Cerebellar nuclear complex (tissue), 1 donor: ENCODE measurements around the gene GXYLT2.
"Not testable (repeated sequence)": the region's sequence is repeated elsewhere in the genome, so short reads cannot be mapped to it uniquely, and the experiment has no call there.

Experiments
- DNase-seq, 2 experiments: peaks; one replicate each; lab custom pipeline; 2025; lab: John Stamatoyannopoulos, UW

The GXYLT2 gene

DNA sequence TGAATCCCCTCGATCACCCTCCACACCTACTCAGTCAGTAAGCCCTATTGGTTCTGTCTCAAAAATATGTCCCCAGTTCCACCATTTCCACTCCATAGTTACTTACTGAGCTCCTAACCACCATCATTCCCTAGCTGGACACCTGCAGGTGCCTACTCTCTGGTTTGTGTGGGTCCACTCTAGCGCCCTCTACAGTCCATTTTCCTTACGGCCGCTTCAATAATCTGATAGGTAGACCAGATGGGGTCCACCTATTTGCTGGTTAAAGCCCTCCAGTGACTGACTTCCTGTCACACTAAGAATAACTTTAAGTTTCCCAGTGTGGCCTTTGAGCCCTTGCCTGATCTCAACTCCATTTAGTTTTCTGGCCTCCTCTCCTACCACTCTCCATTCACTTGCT lies 5.0 kb downstream of the GXYLT2 start:
- DNase-seq = no peak

DNA sequence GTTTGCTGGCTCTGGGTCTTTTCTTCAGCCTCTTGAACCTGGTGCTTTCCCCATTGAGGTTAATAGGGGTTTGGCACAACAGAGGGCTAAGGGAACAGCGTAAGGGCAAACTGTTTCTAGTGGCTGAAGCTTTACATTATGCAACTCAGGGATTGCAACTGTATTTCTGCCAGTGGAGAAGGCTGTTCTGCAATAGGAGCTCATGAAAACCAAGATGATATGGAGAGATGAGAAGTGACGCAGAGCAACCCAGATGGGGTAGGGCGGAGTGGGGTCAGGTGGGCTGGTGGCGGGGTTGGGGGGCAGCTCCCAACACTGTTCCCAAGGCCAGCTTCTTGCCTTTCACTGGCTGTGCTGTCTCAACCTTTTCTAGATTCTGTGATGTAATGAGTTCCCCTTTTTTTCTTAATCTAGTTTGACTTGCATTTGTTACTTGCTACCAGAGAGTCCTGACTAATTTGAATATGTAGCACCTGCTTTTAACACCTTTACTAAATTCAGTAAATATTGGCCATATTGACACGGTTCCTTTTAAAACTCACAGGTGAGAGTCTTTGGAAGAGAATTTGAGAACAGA lies 7.2 kb downstream of the GXYLT2 start:
- no peak for DNase-seq

DNA sequence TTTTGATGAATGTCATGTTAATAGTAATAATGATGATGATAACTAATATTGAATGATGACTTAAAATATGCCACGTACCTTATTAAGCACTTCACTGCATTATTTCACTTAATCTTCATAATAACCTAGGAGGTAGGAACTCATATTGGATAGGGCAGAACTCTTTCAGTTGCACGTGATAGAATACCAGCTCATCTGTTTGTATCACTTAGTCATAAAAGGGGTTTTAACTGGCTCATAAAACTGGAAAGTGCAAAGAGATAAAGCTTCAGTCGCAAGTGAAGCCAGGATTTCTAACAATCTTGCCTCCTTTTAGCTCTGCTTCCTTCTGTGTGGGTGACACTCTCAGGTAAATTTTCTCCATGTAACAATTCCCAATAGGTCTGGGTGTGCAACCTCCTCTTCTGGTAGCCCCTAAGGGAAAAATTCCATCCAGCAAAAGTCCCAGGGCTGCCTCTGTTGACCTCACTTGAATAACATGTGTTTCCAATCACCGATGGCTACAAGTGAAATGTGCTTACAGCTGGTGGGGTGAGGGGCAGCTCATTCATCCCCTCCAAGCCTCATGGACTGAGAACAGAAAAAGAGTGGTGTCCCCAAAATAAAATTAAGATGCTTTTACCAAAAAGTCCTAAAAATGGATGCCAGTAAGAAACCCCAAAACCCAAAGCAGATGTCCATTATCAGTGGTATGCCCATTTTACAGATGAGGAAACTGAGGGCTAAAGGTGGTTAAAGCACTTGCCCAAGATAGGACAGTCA lies 9.3 kb downstream of the GXYLT2 start:
- DNase-seq = no peak

- DNase-seq = no peak
Measured at GRCh38 chr3:72897758-72898007, 9.8 kb downstream of the GXYLT2 start.

DNA sequence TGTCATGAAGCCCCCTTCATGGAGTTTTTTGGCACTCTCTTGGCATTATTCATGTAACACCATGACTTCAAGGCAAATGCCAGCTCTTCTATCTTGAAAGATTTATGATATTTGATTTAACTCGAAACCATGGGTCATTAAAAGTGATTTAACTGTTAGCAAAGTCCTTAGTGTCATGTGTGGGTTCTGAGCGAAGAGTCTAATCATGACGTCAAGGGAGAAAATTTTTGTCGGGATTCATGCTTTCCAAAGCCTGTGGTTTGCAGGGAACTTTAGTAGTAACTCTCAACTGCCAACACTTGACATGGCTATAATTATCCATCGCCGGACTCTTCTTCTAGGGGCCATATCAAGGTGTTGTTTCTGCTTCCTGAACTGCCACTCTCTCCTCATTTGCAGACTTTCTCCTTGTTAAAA lies 11.5 kb downstream of the GXYLT2 start:
- DNase-seq = no peak

GRCh38 chr3:72900048-72900447 lies 12.2 kb downstream of the GXYLT2 start:
- DNase-seq = no peak

DNA sequence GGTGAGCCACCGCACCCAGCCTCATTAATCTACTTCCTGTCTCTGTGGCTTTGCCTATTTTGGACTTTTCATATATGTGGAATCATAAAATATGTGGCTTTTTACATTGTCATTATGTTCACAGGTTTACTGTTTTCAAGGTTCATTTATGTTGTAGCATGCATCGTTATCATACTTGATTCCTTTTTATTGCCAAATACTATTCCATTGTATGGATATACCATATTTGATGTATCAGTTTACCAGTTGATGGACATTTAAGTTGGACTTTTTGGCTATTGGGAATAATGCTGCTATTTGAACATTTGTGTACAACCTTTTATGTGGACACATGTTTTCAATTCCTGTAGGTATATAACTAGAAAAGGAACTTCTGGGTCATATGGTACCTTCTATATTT lies 14.0 kb downstream of the GXYLT2 start:
- DNase-seq = no peak

GRCh38 chr3:72903004-72903403 lies 15.2 kb downstream of the GXYLT2 start:
- no peak for DNase-seq

DNA sequence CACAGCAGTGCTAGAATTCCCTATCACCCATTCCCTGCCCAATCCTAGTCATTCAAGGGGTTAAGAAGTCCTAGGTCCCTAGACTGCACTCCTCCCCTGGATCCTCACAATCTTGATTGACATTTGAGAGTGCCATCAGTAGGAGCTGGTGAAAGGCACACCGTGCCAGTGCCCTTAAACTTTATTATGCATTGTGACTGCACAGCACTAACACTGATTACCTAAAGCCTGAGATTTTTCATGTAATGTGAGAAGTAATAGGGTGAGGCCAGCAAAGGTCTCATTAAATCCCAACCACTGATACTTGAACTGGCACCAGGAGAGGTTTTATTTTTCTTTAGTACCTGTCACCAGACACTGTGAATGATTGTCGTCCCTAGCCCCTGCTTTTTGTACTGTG lies 16.3 kb downstream of the GXYLT2 start:
- DNase-seq = no peak

GRCh38 chr3:72906154-72906553 lies 18.3 kb downstream of the GXYLT2 start:
- DNase-seq = no peak

DNA sequence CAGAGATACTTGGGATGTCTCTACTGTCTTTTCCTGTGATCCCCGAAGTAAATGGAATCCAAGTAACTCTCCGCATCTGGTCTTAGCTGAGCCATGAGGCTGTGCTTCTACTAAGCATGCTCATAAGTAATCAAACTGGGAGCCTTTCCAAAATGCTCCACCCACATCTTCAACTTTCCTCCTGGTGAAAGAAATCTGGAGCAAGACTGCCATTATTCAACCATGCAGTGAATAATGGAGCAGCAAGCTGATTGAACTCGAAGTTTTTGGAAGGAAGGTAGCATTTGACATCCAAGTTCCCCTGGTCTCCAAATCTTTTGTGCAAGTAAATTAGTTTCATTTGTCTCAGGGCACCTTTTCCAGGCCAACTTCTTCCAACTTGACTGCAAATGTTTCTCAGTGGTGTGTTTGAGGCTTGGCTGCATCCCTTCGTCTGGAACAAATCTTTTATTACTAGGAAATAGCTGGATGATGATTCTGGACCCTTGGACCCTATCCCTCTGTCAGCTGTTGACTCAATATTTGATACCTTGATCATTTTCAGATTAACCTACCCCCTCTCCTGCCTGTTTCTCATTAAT lies 19.4 kb downstream of the GXYLT2 start:
- no peak for DNase-seq

DNA sequence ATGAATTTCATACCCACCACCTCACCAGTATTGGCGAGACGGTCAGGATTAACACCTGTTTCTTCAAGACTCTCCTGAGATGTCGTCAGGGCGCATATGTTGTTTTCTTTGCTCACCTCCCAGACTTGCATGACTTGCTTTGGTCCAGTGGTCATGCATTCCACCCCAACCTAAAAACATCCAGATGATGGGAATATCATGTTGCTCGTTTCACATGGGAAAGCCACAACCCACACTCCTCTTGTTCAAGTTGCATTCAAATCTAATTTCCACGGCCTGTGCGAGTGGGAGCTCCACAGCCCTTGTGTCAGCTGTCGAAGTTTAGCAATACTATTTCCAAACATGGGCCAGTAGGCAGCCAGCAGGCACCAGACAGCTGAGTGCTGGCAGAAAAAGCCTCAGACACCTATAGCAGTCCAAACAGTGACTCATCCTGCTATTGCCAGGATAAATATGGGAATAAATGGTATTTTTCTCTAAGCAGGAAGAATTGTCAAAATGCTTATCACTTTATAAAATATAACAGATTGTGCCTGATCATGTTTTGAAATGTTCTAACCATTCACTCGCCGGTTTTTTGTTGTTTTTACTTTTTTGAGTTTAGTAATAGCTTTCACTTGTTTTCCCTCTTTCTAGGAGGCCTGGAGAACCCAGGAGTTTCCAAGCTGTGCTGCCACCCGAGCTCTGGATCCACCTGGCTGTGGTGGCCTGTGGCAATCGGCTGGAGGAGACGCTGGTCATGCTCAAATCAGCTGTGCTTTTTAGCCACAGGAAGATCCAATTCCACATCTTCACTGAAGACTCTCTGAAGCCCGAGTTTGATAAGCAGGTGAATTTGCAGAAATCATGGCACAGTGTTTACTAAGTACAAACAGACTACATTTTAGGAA lies 20.1 kb downstream of the GXYLT2 start:
- DNase-seq = no peak

- DNase-seq = no peak
Measured at GRCh38 chr3:72909591-72909990, 21.7 kb downstream of the GXYLT2 start.

GRCh38 chr3:72912532-72912931 lies 24.7 kb downstream of the GXYLT2 start:
- no peak for DNase-seq

- DNase-seq = no peak
Measured at GRCh38 chr3:72914383-72914782, 26.5 kb downstream of the GXYLT2 start.

- no peak for DNase-seq
Measured at GRCh38 chr3:72916250-72916649, 28.4 kb downstream of the GXYLT2 start.

DNA sequence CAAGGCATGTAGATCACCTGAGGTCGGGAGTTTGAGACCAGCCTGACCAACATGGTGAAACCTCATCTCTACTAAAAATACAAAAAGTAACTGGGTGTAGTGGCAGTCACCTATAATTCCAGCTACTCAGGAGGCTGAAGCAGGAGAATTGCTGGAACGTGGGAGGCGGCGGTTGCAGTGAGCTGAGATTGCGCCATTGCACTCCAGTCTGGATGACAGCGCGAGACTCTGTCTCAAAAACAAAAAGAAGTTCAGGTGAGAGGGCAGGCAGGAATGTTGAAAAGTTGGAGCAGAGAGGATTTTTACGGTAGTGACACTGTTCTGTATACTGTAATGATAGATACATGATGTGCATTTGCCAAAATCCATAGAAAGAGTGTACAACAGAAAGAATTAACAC lies 31.7 kb downstream of the GXYLT2 start:
- DNase-seq = no peak

- DNase-seq = no peak
Measured at GRCh38 chr3:72924055-72924454, 36.2 kb downstream of the GXYLT2 start.

DNA sequence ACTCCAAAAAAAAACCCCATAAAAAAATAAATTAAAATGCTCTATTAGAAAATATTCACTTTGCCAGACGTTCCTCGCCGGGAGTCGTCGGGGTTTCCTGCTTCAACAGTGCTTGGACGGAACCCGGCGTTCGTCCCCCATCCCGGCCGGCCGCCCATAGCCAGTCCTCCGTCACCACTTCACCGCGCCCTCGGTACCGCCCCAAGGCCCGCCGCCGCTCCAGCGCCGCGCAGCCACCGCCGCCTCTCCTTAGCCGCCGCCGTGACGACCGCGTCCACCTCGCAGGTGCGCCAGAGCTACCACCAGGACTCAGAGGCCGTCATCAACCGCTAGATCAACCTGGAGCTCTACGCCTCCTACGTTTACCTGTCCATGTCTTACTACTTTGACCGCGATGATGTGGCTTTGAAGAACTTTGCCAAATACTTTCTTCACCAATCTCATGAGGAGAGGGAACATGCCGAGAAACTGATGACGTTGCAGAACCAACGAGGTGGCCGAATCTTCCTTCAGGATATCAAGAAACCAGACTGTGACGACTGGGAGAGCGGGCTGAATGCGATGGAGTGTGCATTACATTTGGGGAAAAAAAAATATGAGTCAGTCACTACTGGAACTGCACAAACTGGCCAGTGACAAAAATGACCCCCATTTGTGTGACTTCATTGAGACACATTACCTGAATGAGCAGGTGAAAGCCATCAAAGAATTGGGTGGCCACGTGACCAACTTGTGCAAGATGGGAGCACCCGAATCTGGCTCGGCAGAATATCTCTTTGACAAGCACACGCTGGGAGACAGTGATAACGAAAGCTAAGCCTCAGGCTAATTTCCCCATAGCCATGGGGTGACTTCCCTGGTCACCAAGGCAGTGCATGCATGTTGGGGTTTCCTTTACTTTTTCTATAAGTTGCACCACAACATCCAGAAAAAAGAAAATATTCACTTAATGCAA lies 41.2 kb downstream of the GXYLT2 start:
- DNase-seq = not testable (repeated sequence)

DNA sequence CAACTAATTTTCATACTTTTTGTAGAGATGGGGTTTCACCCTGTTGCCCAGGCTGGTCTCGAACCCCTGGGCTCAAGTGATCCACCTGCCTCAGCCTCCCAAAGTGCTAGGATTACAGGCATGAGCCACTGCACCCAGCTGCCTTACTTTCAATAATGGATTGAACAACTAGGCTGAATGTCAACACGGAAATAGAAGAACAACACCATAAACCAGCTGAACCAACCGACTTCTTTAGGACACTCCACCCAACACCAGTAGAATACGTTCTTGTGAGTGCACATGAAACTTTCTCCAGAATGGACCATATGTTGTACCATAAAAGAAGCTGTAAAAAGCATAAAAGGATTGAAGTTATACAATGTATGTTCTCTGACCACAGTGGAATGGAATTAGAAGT lies 42.9 kb downstream of the GXYLT2 start:
- DNase-seq = no peak

DNA sequence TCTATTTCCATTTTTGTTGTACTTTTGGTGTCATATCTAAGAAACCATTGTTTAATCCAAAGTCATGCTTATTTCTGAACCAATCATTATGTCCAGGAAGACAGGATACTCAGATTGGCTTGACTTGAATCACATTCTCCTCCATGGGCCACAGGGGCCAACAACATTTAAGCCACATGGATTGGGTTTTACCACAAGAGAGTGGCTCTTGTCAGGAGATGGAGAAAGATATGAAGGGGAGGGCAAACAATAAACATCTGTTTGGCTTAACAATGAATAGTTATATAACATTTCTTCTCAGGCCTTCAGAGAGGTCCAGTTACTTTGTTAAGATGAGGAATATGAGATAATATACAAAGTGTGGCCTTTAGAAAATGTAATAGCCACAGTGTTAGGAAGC lies 44.6 kb downstream of the GXYLT2 start:
- DNase-seq = no peak
